Activated naive CD4-positive, alpha-beta T cell treated with anti-CD3 and anti-CD28 coated beads, Interleukin-2, amount 50 U/mL, for 16 hours (primary cell): Measurements from ENCODE around the gene PTPRN2.
A peak's percentile ranks its signal among the peaks of the same experiment; 100 is the strongest.
"Not testable (repeated sequence)": the region's sequence is repeated elsewhere in the genome, so short reads cannot be mapped to it uniquely, and the experiment has no call there.

Source experiments
- DNase-seq: peaks from one replicate; pipeline ENCODE4 v3.0.0-alpha.2; 2020

PTPRN2 gene

GRCh38 chr7:157596471-157596870 is 991.2 kb downstream of the PTPRN2 start:
- DNase-seq: no peak

- DNase-seq: no peak
Measured at GRCh38 chr7:157596026-157596425, 991.6 kb downstream of the PTPRN2 start.

GRCh38 chr7:157595086-157595855 is 992.4 kb downstream of the PTPRN2 start:
- DNase-seq: no peak

DNA sequence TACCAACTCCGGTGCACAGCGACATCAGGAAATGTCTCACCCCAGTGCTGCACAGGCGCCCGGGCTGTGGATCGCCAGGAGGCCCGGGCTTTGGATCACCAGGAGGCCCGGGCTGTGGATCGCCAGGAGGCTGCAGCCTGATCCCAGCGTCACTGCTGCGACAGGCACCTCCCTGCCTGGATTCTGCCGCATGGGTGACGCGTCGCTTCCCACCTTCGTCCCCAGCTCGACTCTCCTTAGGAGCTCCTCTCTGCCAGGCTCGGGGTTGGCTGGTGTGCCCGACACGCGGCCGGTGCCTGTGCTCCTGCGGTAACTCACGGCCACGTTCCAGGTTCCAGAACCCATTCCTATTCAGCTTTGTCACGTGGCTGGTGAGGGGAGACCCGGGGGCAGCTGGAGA is 993.3 kb downstream of the PTPRN2 start:
- no peak for DNase-seq

GRCh38 chr7:157593541-157593940 is 994.1 kb downstream of the PTPRN2 start:
- DNase-seq: no peak

GRCh38 chr7:157592636-157593320 is 994.8 kb downstream of the PTPRN2 start:
- DNase-seq: not testable (repeated sequence)

DNA sequence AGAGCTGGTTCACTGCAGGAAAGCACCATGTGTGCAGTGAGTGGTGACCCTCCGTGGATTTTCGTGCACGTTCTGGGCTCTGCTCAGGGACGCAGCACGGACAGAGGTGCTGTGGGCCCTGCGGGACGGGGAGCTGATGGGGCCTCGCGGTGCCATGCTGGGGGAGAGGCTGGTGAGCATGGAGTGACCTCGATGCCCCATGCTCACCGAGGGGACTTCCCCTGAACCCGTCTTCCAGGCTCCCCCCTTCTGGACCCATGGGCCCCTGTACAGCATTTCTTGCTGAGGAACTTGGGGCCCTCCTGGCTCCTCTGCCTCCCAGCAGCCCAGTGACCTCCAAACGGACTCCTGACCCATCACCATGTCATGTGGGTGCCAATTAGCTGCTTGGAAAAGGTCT is 997.1 kb downstream of the PTPRN2 start:
- no peak for DNase-seq

DNA sequence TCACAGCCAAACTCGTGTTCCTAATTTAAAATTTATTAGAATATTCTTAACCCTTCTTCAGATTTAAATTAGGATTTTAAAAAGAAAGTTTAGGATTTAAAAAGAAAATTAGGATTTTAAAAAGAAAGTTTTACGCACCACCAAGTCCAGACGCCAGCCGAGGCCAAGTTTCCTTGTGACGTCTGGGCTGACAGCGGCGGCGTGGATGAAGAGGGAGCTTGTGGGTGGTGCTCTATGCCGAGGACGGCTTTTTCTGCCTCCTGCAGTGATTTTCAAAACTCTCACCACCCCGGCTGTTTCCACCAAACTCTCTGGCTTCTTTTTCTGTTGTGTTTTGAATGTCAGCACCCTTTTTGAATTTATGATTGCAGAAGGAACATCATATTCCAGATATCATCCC is 997.9 kb downstream of the PTPRN2 start:
- no peak for DNase-seq

DNA sequence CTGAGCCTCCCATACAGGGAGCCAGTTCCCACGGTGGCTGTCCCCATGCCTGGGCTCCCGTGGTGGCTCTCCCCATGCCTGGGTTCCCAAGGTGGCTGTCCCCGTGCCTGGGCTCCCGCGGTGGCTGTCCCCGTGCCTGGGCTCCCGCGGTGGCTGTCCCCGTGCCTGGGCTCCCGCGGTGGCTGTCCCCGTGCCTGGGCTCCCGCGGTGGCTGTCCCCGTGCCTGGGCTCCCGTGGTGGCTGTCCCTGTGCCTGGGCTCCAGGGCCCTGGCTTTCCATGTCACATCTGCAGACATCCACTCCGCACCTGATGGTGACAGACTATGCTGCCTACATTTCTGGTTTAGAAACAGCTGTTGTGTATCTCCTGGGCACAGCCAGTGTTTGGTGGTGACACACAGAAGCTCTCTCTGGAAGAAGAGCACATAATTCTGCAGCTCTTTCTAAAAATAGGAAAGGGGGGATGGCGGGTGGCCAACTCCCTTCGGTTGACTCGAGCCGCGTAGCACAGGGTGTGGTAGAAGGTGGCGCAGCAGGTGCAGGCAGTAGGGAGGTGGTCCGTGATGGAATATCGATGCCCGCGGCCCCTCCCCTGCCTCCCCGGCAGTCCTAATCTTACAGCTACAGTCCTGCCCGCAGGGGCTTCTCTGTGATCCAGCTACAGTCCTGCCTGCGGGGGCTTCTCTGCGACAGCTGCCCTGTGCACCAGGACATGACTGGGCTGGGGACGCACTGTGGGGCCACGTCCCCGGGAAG is 999.6 kb downstream of the PTPRN2 start:
- DNase-seq: no peak

DNA sequence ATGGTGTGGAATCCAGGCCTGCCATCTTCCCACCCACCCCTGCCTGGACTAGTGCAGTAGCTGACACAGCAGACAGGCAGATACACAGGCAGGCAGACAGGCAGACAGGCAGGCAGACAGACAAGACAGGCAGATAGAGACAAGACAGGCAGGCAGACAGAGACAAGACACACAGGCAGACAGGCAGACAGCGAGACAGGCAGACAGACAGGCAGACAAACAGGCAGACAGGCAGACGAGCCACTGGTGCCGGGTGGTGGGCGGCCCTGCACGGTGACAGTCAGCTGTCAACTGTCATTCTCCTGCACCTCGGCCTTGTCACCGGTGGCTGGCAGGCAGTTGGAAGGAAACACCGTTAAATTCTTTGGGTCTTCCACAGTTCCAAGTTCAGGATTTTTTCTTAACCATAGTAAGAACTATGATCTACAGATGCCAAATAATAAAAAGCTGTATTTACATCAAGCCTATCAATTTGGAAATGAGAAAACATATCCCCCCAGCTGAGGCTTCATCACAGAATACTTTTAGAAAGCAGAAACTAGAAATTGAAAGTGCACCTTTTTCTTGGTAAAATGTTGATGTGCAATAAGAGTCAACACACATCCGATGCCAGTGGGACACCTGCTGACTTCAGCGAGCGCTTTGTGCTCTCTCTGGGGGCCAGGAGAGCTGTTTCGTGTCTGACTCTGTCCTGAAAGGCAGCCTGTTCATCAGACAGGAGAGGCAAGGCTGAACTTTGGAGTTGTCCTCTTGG is 1000.4 kb downstream of the PTPRN2 start:
- no peak for DNase-seq

GRCh38 chr7:157586426-157586955 is 1001.1 kb downstream of the PTPRN2 start:
- no peak for DNase-seq

GRCh38 chr7:157585113-157585861 is 1002.3 kb downstream of the PTPRN2 start:
- DNase-seq: no peak

DNA sequence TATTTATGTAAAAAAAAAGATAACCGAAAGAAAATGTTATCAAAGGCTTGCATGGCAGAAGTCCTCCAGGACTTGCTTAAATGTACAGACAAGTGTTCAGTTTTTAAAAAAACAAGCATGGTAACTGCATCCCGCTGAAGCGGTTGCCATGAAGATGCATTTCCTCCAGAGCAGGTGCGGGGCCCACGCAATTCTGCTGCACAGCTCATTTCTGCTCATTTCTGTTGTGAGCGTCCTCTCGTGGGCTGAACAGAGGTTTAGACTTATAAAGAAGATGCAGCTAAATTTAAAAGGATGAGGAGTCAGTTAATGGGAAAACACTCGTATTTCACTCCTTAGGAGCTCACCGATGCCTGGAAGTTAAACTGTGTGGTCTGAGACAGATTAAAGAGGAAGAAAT is 1003.2 kb downstream of the PTPRN2 start:
- DNase-seq: no peak

- DNase-seq: no peak
Measured at GRCh38 chr7:157581740-157582139, 1005.9 kb downstream of the PTPRN2 start.

DNA sequence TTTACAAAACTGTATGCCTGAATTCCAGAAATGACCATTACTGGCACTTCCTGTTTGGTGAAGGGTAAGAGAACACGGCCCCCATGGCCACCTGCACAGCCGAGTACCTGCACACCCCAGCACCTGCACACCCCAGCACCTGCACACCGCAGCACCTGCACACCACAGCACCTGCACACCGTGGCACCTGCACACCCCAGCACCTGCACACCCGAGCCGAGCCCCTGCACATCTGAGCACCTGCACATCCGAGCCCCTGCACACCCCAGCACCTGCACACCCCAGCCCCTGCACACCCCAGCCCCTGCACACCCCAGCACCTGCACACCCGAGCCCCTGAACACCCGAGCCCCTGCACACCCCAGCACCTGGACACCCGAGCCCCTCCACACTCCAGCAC is 1007.3 kb downstream of the PTPRN2 start:
- no peak for DNase-seq

- no peak for DNase-seq
Measured at GRCh38 chr7:157579425-157579824, 1008.2 kb downstream of the PTPRN2 start.

DNA sequence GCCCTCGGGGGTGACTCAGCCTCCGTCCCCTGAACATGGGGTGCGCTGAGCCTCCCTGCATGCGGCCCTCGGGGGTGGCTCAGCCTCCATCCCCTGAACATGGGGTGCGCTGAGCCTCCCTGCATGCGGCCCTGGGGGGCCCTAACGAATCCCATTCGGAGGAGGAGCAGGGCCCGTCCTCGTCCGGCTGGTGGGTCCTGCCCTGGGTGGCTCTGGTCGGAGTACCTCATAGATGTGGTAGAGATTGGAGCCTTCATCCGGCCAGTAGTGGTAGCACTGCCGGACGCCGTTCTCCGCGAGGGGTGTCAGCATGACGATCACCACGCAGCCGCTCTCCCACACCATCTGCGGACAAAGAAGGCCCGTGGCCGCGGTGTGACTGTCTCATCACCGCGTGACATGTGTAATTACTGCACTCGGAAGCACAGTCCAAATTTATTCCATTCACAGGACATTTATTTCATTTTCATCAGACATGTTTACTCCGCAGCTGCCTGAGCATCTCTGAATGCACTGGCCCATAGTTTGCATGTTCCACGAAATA is 1009.8 kb downstream of the PTPRN2 start:
- no peak for DNase-seq

DNA sequence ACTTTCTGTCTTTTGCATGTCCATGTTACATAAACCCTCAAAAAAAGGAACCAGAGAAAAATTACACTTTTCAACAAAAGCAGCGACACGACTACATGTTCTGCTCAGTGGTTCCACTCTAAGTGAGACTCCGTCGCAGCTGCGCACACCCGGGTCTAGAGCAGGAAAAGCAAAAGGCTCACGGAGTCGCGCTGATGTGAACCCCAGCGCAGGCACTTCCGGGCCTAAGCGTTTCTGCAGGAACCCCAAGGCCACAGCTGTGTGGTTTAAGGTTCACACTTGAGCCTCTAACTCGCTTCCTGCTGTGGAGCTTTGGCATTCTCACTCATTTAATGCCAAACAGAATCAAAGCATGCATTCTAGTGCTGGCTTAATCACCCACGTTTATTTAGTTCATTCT is 1010.6 kb downstream of the PTPRN2 start:
- no peak for DNase-seq

DNA sequence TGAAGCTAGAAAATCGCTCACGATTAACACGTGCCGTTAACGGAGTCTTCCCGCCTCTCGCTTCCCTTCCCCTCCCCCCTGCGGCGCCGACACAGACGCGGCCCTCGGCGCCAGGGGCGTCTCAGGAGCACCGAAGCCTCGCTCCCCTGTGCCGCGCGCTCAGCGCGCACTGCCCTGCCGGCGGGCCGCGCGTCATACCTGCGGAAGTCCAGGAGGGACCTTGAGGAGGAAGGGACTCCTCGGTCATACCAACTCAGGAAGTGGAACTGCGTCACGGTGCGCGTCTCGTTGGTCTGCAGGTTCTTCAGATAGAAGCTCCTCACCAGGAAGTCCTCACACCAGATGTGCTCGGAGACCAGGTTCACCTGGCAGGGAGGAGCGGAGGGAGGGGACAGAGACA is 1011.2 kb downstream of the PTPRN2 start:
- peak; percentile 62 for DNase-seq

- no peak for DNase-seq
Measured at GRCh38 chr7:157575777-157576176, 1011.8 kb downstream of the PTPRN2 start.

- no peak for DNase-seq
Measured at GRCh38 chr7:157574914-157575586, 1012.6 kb downstream of the PTPRN2 start.
